Tibial artery (tissue), 4 donors: ENCODE measurements around the gene KLK5.

ENCODE experiments used
- DNase-seq, 2 donors: peaks; one replicate each; pipeline ENCODE4 v3.0.0-alpha.2; 2019
- H3K27ac ChIP-seq, 2 donors: fragments of 200-600 bp; sonication (generic) in 1 of 2; 1 replicate in 1 of 2; 2 replicates in 1 of 2; pipeline ENCODE4 v1.5.1; 2018 to 2019; ENCODE audit warnings: mild to moderate bottlenecking in 1 of 2
- H3K27me3 ChIP-seq, 2 donors: fragments of 200-600 bp; sonication (generic) in 1 of 2; one replicate each; pipeline versions ENCODE4 v1.5.1 to v1.6.0; 2016 to 2019
- H3K36me3 ChIP-seq, 3 donors: fragments of 200-600 bp; sonication (generic) in 2 of 3; one replicate each; pipeline ENCODE4 v1.5.1; 2016 to 2019; ENCODE audit warnings: mild to moderate bottlenecking in 2 of 3
- H3K4me1 ChIP-seq, 4 donors: fragments of 200-600 bp; sonication (generic) in 2 of 4; 1 replicate in 3 of 4; 2 replicates in 1 of 4; pipeline ENCODE4 v1.5.1; 2016 to 2019
- H3K4me3 ChIP-seq, 2 donors: fragments of 200-600 bp; sonication (generic) in 1 of 2; 1 replicate in 1 of 2; 2 replicates in 1 of 2; pipeline ENCODE4 v1.5.1; 2018 to 2019; ENCODE audit warnings: mild to moderate bottlenecking in 2 of 2
- H3K9me3 ChIP-seq, 3 donors: fragments of 200-600 bp; sonication (generic) in 1 of 3; one replicate each; pipeline ENCODE4 v1.5.1; 2016 to 2019
- intact Hi-C: fragments of 100-400 bp; cut with DNase I; formaldehyde crosslinking; loops from one replicate; pipeline ENCODE4 v1.15.0; 2023; ENCODE audit warnings: low total_unique reads
- TF ChIP-seq, protein P1 (sequence below), 2 experiments: fragments of 200-600 bp in 1 of 2; fragments of 450-650 bp in 1 of 2; IDR thresholded peaks; one replicate each; pipeline ENCODE4 v1.5.1; 2017 to 2019; ENCODE audit warnings: antibody characterized with exemption in 2 of 2, mild to moderate bottlenecking in 1 of 2, moderate library complexity in 1 of 2

KLK5 gene

DNA sequence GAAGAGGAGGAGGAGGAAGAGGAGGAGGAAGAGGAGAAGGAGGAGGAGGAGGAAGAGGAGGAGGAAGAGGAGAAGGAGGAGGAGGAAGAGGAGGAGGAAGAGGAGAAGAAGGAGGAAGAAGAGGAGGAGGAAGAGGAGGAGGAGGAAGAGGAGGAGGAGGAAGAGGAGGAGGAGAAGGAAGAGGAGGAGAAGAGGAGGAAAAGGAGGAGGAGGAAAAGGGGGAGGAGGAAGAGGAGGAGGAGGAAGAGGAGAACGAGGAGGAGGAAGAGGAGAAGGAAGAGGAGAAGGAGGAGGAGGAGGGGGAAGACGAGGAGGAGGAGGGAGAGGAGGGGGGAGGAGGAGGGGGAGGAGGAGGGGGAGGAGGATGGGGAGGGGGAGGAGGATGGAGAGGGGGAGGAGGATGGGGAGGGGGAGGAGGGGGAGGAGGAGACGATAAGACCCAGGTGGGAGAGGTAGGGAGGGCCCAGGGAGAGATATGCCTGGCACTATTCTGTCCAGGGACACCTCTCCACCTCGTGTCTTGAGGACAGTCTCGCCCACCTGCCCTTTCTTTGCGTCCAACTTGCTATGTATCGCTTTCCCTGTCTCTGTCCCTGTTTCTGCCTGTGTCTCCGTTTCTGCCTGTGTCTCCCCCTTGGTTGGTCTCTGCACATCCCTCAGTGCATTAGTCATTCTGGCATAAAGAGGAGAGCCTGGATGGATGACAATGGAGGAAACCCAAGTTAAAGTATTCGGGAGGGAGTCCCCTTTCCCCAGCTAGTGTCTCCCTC lies 7.1 kb upstream of the KLK5 start:
- Histone ChIP-seq H3K27ac (no peak overlapping the region), H3K27me3 (peaks cover 0 to 3% of the 10 kb centered on the region in 2 donors), H3K4me3 (no peak overlapping the region), H3K4me1 (no peaks in the 10 kb centered on the region), H3K9me3 (no peaks in the 10 kb centered on the region), H3K36me3 (no peaks in the 10 kb centered on the region)
- TF ChIP-seq, protein P1, sequence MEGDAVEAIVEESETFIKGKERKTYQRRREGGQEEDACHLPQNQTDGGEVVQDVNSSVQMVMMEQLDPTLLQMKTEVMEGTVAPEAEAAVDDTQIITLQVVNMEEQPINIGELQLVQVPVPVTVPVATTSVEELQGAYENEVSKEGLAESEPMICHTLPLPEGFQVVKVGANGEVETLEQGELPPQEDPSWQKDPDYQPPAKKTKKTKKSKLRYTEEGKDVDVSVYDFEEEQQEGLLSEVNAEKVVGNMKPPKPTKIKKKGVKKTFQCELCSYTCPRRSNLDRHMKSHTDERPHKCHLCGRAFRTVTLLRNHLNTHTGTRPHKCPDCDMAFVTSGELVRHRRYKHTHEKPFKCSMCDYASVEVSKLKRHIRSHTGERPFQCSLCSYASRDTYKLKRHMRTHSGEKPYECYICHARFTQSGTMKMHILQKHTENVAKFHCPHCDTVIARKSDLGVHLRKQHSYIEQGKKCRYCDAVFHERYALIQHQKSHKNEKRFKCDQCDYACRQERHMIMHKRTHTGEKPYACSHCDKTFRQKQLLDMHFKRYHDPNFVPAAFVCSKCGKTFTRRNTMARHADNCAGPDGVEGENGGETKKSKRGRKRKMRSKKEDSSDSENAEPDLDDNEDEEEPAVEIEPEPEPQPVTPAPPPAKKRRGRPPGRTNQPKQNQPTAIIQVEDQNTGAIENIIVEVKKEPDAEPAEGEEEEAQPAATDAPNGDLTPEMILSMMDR (IDR thresholded peaks at IDR 0.05) = no peak
- DNase-seq = no peak
- intact Hi-C loops = no loop called here

DNA sequence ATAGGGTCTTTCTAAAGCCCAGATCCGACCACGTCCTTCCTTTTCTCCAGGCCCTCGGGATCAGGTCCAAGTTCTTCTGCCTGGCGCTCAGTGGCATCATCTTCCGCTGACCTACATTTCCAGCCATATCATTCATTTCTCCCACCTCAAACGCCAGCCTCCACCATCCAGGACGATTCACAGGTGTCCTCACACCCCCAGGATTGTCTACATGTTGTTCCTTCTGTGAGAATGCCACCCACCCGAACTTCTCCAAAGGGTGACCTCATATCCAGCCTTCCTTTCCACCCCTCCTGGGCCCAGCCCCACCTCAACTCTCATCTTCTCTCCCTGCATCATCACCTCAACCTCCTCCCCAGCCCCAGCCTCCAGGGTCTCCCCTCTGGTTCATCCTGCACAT lies 4.7 kb upstream of the KLK5 start:
- no peak for DNase-seq
- Histone ChIP-seq H3K9me3 (no peaks in the 10 kb centered on the region), H3K4me1 (no peaks in the 10 kb centered on the region), H3K27me3 (no peaks in the 10 kb centered on the region), H3K4me3 (no peak overlapping the region), H3K27ac (no peak overlapping the region), H3K36me3 (no peaks in the 10 kb centered on the region)
- TF ChIP-seq, protein P1 (IDR thresholded peaks at IDR 0.05) = no peak
- intact Hi-C loops = no loop called here

DNA sequence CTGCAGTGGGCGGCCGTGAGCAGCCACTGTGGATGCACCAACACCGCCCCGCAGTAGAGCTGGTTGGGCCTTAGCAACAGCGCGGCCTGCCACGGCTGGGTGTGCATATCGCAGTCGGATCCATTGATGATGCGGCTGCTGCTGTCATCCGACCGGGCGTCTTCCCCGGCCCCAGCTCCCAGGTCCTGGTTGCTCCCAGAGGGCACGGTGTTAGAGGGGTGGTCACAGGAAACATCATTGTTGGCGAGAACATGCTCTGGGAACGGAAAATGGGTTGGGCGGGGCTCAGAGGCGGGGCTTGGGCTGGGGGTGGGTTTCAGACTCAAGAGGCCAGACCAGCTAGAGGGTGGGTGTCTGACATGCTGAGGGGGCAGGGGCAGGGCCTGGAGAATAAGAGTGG lies 3.0 kb downstream of the KLK5 start:
- H3K4me1 ChIP-seq = no peaks in the 10 kb centered on the region
- H3K27me3 ChIP-seq = peaks cover 0 to 8% of the 10 kb centered on the region in 2 donors
- intact Hi-C loops = no loop called here
- TF ChIP-seq, protein P1 (IDR thresholded peaks at IDR 0.05) = no peak
- no peak for DNase-seq
- no peaks in the 10 kb centered on the region for H3K36me3 ChIP-seq
- no peak overlapping the region for H3K27ac ChIP-seq
- no peaks in the 10 kb centered on the region for H3K9me3 ChIP-seq
- H3K4me3 ChIP-seq = no peak overlapping the region

DNA sequence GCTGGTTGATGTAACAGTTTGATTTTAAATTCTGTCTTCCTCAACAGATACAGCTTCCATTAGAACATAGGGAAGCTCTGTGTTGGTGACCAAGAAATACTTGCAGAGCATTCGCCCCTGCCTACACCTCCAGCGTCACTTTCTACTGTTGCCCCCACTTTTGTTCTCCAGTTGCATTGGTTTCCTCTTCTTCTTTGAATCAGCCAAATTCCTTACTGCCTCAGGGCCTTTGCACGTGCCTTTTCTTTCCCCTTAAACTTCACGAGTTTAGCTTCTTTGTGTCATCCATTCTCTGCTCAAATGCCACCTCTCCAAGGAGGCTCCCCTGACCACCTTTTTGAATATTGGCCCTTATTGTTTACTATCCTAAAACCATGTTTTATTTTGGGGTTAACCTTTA lies 5.7 kb downstream of the KLK5 start:
- TF ChIP-seq, protein P1 (IDR thresholded peaks at IDR 0.05) = no peak
- no peaks in the 10 kb centered on the region for H3K36me3 ChIP-seq
- H3K27ac ChIP-seq = no peak overlapping the region
- H3K4me1 ChIP-seq = no peaks in the 10 kb centered on the region
- no peaks in the 10 kb centered on the region for H3K9me3 ChIP-seq
- DNase-seq = no peak
- intact Hi-C loops = no loop called here
- no peak overlapping the region for H3K4me3 ChIP-seq
- peaks cover 0 to 8% of the 10 kb centered on the region in 2 donors for H3K27me3 ChIP-seq

DNA sequence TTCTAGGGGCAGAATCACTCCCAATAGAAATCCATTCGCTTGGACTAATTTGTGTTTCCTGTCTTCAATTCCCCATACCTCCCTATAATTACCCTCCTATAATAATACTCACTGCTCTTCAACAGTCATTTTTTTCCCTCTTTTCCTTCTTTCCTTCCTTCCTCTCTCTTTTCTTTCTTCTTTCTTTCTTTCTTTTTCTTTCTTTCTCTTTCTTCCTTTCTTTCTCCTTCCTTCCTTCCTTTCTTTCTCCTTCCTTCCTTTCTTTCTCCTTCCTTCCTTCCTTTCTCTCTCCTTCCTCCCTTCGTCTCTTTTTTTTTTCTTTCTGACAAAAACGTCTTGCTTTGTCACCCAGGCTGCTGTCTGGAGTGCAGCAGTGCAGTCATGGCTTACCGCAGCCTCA lies 8.0 kb downstream of the KLK5 start:
- Histone ChIP-seq H3K9me3 (peaks cover 0 to under 1% (median 0%) of the 10 kb centered on the region in 3 donors), H3K36me3 (no peaks in the 10 kb centered on the region), H3K27ac (no peak overlapping the region), H3K4me1 (no peaks in the 10 kb centered on the region), H3K27me3 (peaks cover 0 to 1% of the 10 kb centered on the region in 2 donors), H3K4me3 (no peak overlapping the region)
- TF ChIP-seq, protein P1 (IDR thresholded peaks at IDR 0.05) = no peak
- intact Hi-C loops = no loop called here
- DNase-seq = no peak
